Upper lobe of left lung (tissue), 6 donors: ENCODE data around the gene ZMYND8. TPM values are rescaled to one million over a fixed set of nuclear protein-coding genes. Genes with fewer than 3 reads are reported as not detected.

Source experiments
- ATAC-seq, 2 donors: fragments of 200-7000 bp; cut with Tn5 transposase; one replicate each; pipeline ENCODE4 v1.9.1; 2022; ENCODE audit warnings: mild to moderate bottlenecking in 2 of 2, moderate library complexity in 2 of 2; ENCODE audit not compliant: low FRiP score in 2 of 2
- DNase-seq, 2 donors: peaks; one replicate each; pipeline ENCODE4 v3.0.0-alpha.2; 2019 to 2020
- H3K27ac ChIP-seq, 4 donors: fragments of 200-600 bp; sonication (generic); one replicate each; pipeline ENCODE4 v1.5.1; 2016 to 2019
- H3K27me3 ChIP-seq, 4 donors: fragments of 200-600 bp; sonication (generic); one replicate each; pipeline ENCODE4 v1.5.1; 2017 to 2019
- H3K36me3 ChIP-seq, 4 donors: fragments of 200-600 bp; sonication (generic); one replicate each; pipeline ENCODE4 v1.5.1; 2016 to 2019
- H3K4me1 ChIP-seq, 4 donors: fragments of 200-600 bp; sonication (generic); one replicate each; pipeline ENCODE4 v1.5.1; 2018 to 2019
- H3K4me3 ChIP-seq, 4 donors: fragments of 200-600 bp; sonication (generic); one replicate each; pipeline ENCODE4 v1.5.1; 2017 to 2019; ENCODE audit warnings: mild to moderate bottlenecking in 2 of 4, moderate library complexity in 1 of 4
- H3K9me3 ChIP-seq, 4 donors: fragments of 200-600 bp; sonication (generic); one replicate each; pipeline ENCODE4 v1.5.1; 2018 to 2019
- EP300 ChIP-seq, 4 donors: sonication (generic); formaldehyde crosslinking; IDR thresholded peaks; one replicate each; pipeline ENCODE4 v1.5.1; 2017; ENCODE audit warnings: antibody characterized with exemption in 4 of 4, control low read depth in 2 of 4
- POLR2A ChIP-seq, 4 donors: fragments of 450-650 bp; IDR thresholded peaks; one replicate each; pipeline ENCODE4 v1.5.1; 2016 to 2017; ENCODE audit warnings: antibody characterized with exemption in 4 of 4, mild to moderate bottlenecking in 2 of 4
- POLR2AphosphoS5 ChIP-seq, 2 donors: sonication (generic); formaldehyde crosslinking; IDR thresholded peaks; one replicate each; pipeline ENCODE4 v1.5.1; 2017; ENCODE audit warnings: antibody characterized with exemption in 2 of 2
- WGBS, 2 donors: methylation state at CpG; one replicate each; pipeline ENCODE4 v1.1.5; 2017 to 2018; 5-methylcytosine and 5-hydroxymethylcytosine counted together
- total RNA-seq, 6 donors: library from RNA; depleted of rRNA in 4 of 6; stranded (reverse); fragments of >200 nt in 4 of 6; gene quantifications; one replicate each; pipeline versions ENCODE4 v1.1.0 to v1.2.1, GENCODE V29; 2016 to 2021
- TF ChIP-seq, protein P1 (sequence below), 6 experiments: fragments of 450-650 bp in 4 of 6; fragments of 200-600 bp in 2 of 6; sonication (generic) in 2 of 6; IDR thresholded peaks; one replicate each; pipeline ENCODE4 v1.5.1; 2016 to 2019; ENCODE audit warnings: antibody characterized with exemption in 6 of 6
- donor health status: DM: no; HTN: no; CAD: no; lungs with moderate emphysema.
- donor health status: DM: no; HTN: yes; CAD: no; lungs with severe emphysema.

ZMYND8 gene
- total RNA-seq, 6 donors from 2014 or later, result 24.6 to 120 (median 51.8) TPM

DNA sequence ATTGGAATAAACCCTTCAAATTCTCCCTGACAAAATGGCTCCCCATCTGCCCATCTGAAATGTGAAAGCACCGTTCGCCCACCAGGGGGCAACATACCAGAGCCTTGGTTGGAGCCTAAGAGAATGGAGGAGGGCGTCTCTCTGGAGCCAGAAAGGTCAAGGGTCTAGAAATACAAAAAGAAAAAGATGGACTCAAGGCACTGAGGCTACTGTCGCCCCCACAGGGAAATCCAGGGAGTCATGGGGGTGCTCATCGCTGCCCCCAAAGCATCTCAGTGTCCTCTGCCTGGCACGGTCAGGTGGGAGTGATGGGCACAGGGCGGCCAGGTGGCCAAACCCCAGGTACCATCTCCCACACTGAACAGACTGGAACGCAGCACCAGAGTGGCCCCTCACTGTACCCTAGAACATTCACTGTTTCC lies 136.3 kb downstream of the ZMYND8 start:
- H3K9me3 ChIP-seq, result no peaks in the 10 kb centered on the region
- H3K36me3 ChIP-seq, result peaks cover 35 to 94% (median 68%) of the 10 kb centered on the region in 4 donors
- H3K4me1 ChIP-seq, result no peaks in the 10 kb centered on the region
- no peak overlapping the region for H3K4me3 ChIP-seq
- ATAC-seq, result no peak
- 94 to 96% methylated on average over 7 to 8 of the region's 8 CpGs for WGBS, 2 donors
- no peak for TF ChIP-seq EP300 (IDR thresholded peaks at IDR 0.05)
- no peak for TF ChIP-seq POLR2A (IDR thresholded peaks at IDR 0.05)
- TF ChIP-seq, protein P1, sequence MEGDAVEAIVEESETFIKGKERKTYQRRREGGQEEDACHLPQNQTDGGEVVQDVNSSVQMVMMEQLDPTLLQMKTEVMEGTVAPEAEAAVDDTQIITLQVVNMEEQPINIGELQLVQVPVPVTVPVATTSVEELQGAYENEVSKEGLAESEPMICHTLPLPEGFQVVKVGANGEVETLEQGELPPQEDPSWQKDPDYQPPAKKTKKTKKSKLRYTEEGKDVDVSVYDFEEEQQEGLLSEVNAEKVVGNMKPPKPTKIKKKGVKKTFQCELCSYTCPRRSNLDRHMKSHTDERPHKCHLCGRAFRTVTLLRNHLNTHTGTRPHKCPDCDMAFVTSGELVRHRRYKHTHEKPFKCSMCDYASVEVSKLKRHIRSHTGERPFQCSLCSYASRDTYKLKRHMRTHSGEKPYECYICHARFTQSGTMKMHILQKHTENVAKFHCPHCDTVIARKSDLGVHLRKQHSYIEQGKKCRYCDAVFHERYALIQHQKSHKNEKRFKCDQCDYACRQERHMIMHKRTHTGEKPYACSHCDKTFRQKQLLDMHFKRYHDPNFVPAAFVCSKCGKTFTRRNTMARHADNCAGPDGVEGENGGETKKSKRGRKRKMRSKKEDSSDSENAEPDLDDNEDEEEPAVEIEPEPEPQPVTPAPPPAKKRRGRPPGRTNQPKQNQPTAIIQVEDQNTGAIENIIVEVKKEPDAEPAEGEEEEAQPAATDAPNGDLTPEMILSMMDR (IDR thresholded peaks at IDR 0.05), result peak in 3 of 6 experiments; percentile 18 to 49 (median 41)
- H3K27ac ChIP-seq, result no peak overlapping the region
- DNase-seq, result no peak
- H3K27me3 ChIP-seq, result no peaks in the 10 kb centered on the region

- H3K4me3 ChIP-seq, result no peak overlapping the region
- H3K27me3 ChIP-seq, result no peaks in the 10 kb centered on the region
- no peak overlapping the region for H3K27ac ChIP-seq
- no peaks in the 10 kb centered on the region for H3K9me3 ChIP-seq
- ATAC-seq (no peak), DNase-seq (no peak)
- peaks cover 24 to 94% (median 68%) of the 10 kb centered on the region in 4 donors for H3K36me3 ChIP-seq
- no peaks in the 10 kb centered on the region for H3K4me1 ChIP-seq
- TF ChIP-seq, protein P1 (IDR thresholded peaks at IDR 0.05), result no peak
- TF ChIP-seq POLR2AphosphoS5 (IDR thresholded peaks at IDR 0.05) (no peak), POLR2A (IDR thresholded peaks at IDR 0.05) (no peak), EP300 (IDR thresholded peaks at IDR 0.05) (no peak)
- 85 to 86% methylated on average over 12 of the region's 12 CpGs for WGBS, 2 donors
Measured at GRCh38 chr20:47217482-47218446, 138.7 kb downstream of the ZMYND8 start.

DNA sequence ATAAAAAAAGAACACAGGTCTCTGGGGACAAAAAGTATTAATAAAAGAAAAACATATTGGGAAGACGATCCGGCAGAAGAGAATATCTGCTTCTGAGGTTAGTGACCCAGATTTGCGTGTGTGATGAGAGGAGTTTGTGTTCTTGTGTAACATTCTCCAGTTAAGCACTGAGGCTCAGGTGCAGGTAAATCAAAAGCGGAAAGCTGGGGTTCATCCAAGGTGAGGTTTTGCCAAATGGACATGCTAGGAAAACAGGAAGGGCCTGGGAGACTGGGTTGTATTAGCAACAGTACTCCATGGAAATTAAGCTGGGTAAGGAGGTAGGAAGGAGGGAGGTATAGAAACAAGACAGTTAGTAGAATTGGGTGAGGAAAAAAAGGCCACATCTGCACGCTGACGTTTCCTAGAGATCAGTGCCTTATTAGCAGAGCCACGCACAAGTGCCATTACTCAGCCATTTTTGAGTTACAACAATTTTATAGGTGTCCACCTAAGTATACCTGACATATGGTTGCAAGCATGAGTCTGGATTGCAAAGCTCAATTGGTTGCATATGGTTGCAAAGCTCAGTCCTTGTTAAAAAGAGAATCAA lies 139.6 kb downstream of the ZMYND8 start:
- Histone ChIP-seq H3K27ac (no peak overlapping the region), H3K4me3 (no peak overlapping the region), H3K36me3 (peaks cover 27 to 94% (median 69%) of the 10 kb centered on the region in 4 donors), H3K27me3 (no peaks in the 10 kb centered on the region), H3K9me3 (no peaks in the 10 kb centered on the region), H3K4me1 (no peaks in the 10 kb centered on the region)
- TF ChIP-seq EP300 (IDR thresholded peaks at IDR 0.05) (no peak), POLR2A (IDR thresholded peaks at IDR 0.05) (no peak), POLR2AphosphoS5 (IDR thresholded peaks at IDR 0.05) (no peak)
- TF ChIP-seq, protein P1 (IDR thresholded peaks at IDR 0.05), result no peak
- 82 to 86% methylated on average over 7 of the region's 7 CpGs for WGBS, 2 donors
- DNase-seq, result no peak
- ATAC-seq, result no peak

DNA sequence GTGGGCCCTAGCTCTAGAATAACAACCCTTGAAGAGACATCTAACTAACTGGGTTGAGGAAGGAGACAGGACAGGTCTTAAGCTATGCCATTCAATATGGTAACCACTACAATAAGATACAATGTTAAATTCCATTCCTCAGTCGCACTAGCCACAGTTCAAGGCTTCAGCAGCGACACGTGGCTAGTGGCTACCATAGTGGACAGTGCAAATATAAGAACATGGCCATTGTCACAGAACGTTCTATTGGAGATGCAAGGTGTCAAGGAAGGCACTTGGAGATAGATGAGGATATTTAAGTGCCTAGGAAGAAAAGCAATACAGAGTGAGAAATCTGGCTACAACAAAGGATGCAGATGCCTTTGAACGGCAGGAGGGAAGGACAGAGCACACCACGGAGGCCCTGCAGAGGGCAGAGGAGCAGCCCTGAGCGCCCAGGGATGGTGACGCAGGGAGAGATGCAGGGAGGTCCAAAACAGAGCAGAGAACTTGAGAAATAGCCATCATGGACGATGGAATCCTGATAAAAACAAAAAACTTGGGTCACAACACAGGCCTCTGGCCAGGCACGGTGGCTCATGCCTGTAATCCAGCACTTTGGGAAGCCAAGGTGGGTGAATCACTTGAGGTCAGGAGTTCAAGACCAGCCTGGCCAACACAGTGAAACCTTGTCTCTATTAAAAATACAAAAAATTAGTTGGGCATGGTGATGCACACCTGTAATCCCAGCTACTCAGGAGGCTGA lies 140.7 kb downstream of the ZMYND8 start:
- Histone ChIP-seq H3K4me1 (no peaks in the 10 kb centered on the region), H3K9me3 (no peaks in the 10 kb centered on the region), H3K27me3 (no peaks in the 10 kb centered on the region), H3K27ac (no peak overlapping the region), H3K4me3 (no peak overlapping the region), H3K36me3 (peaks cover 27 to 94% (median 69%) of the 10 kb centered on the region in 4 donors)
- DNase-seq, result no peak
- WGBS, 2 donors, result 92 to 96% methylated on average over 10 of the region's 10 CpGs
- ATAC-seq, result no peak
- TF ChIP-seq POLR2A (IDR thresholded peaks at IDR 0.05), result no peak
- TF ChIP-seq EP300 (IDR thresholded peaks at IDR 0.05), result no peak
- no peak for TF ChIP-seq POLR2AphosphoS5 (IDR thresholded peaks at IDR 0.05)
- TF ChIP-seq, protein P1 (IDR thresholded peaks at IDR 0.05), result no peak
